Karpas-422 (cell line): Measurements from ENCODE around the gene GPI. TPM values are rescaled to one million over a fixed set of nuclear protein-coding genes. Genes with fewer than 3 reads are reported as not detected.

Source experiments
- DNase-seq: peaks from one replicate; pipeline ENCODE4 v3.0.0-alpha.2; 2015
- H2AFZ ChIP-seq: fragments of 200-600 bp; sonication (generic); 2 replicates; pipeline ENCODE4 v1.6.1; 2014; ENCODE audit warnings: antibody characterized with exemption, low read length, mixed read lengths
- H3K27ac ChIP-seq: fragments of 200-600 bp; sonication (generic); 2 replicates; pipeline ENCODE4 v1.5.1; 2014; ENCODE audit warnings: mild to moderate bottlenecking, low read length, moderate library complexity
- H3K27me3 ChIP-seq: fragments of 200-600 bp; sonication (generic); 2 replicates; pipeline ENCODE4 v1.6.1; 2014; ENCODE audit warnings: low read length, mixed read lengths
- H3K36me3 ChIP-seq: fragments of 200-600 bp; sonication (generic); 2 replicates; pipeline ENCODE4 v1.6.1; 2014; ENCODE audit warnings: low read length, mixed read lengths; ENCODE audit not compliant: insufficient read depth
- H3K4me1 ChIP-seq: fragments of 200-600 bp; sonication (generic); 2 replicates; pipeline ENCODE4 v1.6.1; 2014; ENCODE audit warnings: mild to moderate bottlenecking, low read length, mixed read lengths
- H3K4me2 ChIP-seq: fragments of 200-600 bp; sonication (generic); 2 replicates; pipeline ENCODE4 v1.6.1; 2014; ENCODE audit warnings: low read length, low read depth, mild to moderate bottlenecking; ENCODE audit not compliant: poor library complexity, severe bottlenecking
- H3K4me3 ChIP-seq: fragments of 200-600 bp; sonication (generic); 2 replicates; pipeline ENCODE4 v1.5.1; 2014; ENCODE audit warnings: mild to moderate bottlenecking, antibody characterized with exemption, low read length, mixed read lengths
- H3K79me2 ChIP-seq: fragments of 200-600 bp; sonication (generic); 2 replicates; pipeline ENCODE4 v1.6.1; 2014; ENCODE audit warnings: mild to moderate bottlenecking, low read length, mixed read lengths
- H3K9ac ChIP-seq: fragments of 200-600 bp; sonication (generic); 2 replicates; pipeline ENCODE4 v1.6.0; 2014; ENCODE audit warnings: low read length
- H3K9me2 ChIP-seq: fragments of 200-600 bp; sonication (generic), shearing (Covaris generic); replicated peaks from 2 replicates; pipeline ENCODE4 v1.6.0; 2014; ENCODE audit warnings: mild to moderate bottlenecking, low read length, moderate library complexity; ENCODE audit not compliant: insufficient read depth
- H3K9me3 ChIP-seq: fragments of 300-700, 200-600 bp; sonication (generic); 2 replicates; pipeline ENCODE4 v1.6.1; 2014; ENCODE audit warnings: low read length, mixed read lengths
- H4K20me1 ChIP-seq: fragments of 200-600 bp; sonication (generic); 2 replicates; pipeline ENCODE4 v1.6.1; 2014; ENCODE audit warnings: mild to moderate bottlenecking, antibody characterized with exemption, low read length, low read depth; ENCODE audit not compliant: insufficient read depth
- total RNA-seq: library from RNA; depleted of rRNA; stranded (reverse); fragments of >200 nt; shearing (Covaris generic); gene quantifications from 2 replicates; pipeline ENCODE4 v1.2.3, GENCODE V29; 2014; ENCODE audit warnings: low replicate concordance

GPI gene
- total RNA-seq, 1 experiment from 2014 or later, result 219 TPM

DNA sequence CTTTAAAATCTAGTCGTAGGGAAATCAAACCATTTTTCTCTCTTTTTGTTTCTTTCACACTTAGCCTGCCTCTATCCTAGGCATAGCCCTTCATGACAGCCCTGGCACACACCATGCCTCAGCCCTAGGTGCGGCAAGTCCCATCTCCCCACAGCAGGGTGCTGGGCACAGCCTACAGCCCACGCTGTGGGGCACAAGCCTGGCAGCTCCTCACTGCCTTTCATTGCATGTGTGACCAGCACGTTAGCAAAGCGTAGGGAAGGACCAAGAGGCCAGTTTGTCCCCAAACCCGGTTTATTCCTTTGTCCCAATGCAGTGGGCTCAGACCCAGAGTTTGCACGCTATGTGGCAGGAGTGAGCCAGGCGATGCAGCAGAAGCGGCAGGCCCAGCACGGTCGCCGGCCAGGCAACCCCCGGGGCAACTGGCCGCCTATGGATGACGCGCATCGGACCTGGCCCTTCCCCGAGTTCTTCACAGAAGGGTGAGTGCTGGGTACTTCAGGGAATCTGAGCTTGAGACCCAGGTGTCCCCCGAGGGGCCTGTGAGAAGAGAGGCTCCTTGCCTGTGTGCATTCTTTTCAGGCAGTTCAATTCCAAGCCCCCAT, 17.3 kb upstream of the GPI start:
- no peak overlapping the region for H2AFZ ChIP-seq
- H3K4me3 ChIP-seq, result no peak overlapping the region
- H3K79me2 ChIP-seq, result peaks cover 6% of the 10 kb centered on the region; the same call in 1 of the 2 replicates
- H3K9me2 ChIP-seq, result no peaks in the 10 kb centered on the region
- H3K27ac ChIP-seq, result no peak overlapping the region
- H3K9ac ChIP-seq, result no peak overlapping the region
- no peak for DNase-seq
- no peak overlapping the region for H3K4me2 ChIP-seq
- no peaks in the 10 kb centered on the region for H3K9me3 ChIP-seq
- no peaks in the 10 kb centered on the region for H4K20me1 ChIP-seq
- H3K4me1 ChIP-seq, result peaks cover 10% of the 10 kb centered on the region
- H3K36me3 ChIP-seq, result peaks cover 4% of the 10 kb centered on the region; the same call in 1 of the 2 replicates
- H3K27me3 ChIP-seq, result no peaks in the 10 kb centered on the region

DNA sequence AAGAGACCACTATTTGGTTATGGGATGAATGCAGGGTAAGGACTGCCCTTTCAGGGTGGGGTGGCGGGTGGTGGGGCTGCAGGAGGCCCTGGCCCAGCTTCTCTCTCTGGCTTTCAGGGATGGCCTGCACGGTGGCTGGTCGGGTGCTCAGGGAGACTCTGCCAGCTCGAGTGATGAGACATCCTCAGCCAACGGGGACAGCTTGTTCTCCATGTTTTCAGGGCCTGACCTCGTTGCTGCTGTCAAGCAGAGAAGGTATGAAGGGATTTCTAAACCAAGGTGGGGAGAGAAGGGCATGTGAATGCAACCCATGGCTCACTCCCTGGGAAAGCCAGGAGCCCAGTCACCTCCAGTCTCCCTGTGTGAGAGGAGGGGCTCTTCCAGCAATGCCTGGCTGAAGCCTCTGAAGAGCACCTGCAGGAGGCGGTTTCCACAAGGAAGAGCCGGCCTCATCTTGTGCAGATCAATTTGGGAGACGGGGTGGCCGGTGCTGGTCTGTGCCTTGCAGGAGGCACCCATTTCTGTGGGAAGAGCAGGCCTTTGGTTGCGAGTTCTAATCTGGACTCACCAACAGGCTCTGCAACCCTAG, 16.0 kb upstream of the GPI start:
- Histone ChIP-seq H2AFZ (no peak overlapping the region), H3K79me2 (peaks cover 6% of the 10 kb centered on the region; the same call in 1 of the 2 replicates), H3K27ac (no peak overlapping the region), H3K9ac (no peak overlapping the region), H3K27me3 (no peaks in the 10 kb centered on the region), H4K20me1 (no peaks in the 10 kb centered on the region), H3K9me2 (no peaks in the 10 kb centered on the region), H3K4me3 (no peak overlapping the region), H3K9me3 (no peaks in the 10 kb centered on the region), H3K4me1 (peaks cover 10% of the 10 kb centered on the region), H3K4me2 (no peak overlapping the region), H3K36me3 (peaks cover 10% of the 10 kb centered on the region)
- no peak for DNase-seq

DNA sequence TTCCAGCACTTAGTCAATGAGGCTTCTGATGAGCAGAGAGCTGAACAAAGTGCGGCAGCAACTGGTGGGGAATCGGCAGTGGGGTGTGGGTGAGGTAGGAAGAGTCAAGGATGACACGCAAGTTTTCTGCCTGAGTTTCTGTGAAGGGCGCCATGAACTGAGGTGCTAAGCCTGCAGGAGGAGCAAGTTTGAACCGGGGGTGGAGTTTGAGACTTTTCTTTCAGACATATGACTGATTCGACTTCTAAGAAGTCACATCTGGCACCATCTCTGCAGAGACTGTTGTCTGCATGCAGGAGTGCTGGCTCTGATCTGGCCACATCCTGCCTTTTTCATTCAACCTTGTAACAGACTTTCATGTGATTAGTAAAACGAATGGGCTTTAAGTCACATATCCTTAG, 14.8 kb upstream of the GPI start:
- DNase-seq, result no peak
- Histone ChIP-seq H3K4me1 (peaks cover 10% of the 10 kb centered on the region), H3K36me3 (peaks cover 15% of the 10 kb centered on the region), H3K4me3 (no peak overlapping the region), H3K9ac (no peak overlapping the region), H4K20me1 (no peaks in the 10 kb centered on the region), H3K79me2 (peaks cover 5% of the 10 kb centered on the region; the same call in 1 of the 2 replicates), H3K27ac (no peak overlapping the region), H3K27me3 (no peaks in the 10 kb centered on the region), H3K9me2 (no peaks in the 10 kb centered on the region), H3K4me2 (no peak overlapping the region), H3K9me3 (no peaks in the 10 kb centered on the region), H2AFZ (no peak overlapping the region)

DNA sequence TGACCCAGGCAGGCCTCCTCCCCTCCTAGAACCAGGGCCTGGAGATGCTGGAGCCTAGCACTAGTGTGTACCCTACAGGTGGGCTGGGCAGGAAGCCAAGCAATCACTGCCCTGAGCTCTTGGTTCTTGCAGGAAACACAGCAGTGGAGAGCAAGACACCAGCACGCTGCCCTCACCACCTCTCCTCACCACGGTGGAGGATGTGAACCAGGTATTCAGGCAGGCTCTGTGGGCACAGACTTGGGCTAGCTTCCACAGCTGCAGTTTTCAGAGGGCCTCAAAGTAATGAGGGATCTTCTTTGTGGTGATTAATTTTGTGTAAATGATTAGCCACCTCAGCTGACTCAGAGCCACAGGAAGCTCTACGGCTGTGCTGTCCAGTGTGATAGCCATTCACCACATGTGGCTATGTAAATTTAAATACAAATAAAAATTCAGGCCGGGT, 13.6 kb upstream of the GPI start:
- Histone ChIP-seq H3K4me2 (no peak overlapping the region), H3K4me3 (no peak overlapping the region), H3K79me2 (no peaks in the 10 kb centered on the region; the same call in 1 of the 2 replicates), H3K27ac (no peak overlapping the region), H3K36me3 (peaks cover 16% of the 10 kb centered on the region), H3K9ac (no peak overlapping the region), H3K27me3 (no peaks in the 10 kb centered on the region), H2AFZ (no peak overlapping the region), H4K20me1 (no peaks in the 10 kb centered on the region), H3K9me2 (no peaks in the 10 kb centered on the region), H3K9me3 (no peaks in the 10 kb centered on the region), H3K4me1 (no peaks in the 10 kb centered on the region)
- DNase-seq, result no peak

DNA sequence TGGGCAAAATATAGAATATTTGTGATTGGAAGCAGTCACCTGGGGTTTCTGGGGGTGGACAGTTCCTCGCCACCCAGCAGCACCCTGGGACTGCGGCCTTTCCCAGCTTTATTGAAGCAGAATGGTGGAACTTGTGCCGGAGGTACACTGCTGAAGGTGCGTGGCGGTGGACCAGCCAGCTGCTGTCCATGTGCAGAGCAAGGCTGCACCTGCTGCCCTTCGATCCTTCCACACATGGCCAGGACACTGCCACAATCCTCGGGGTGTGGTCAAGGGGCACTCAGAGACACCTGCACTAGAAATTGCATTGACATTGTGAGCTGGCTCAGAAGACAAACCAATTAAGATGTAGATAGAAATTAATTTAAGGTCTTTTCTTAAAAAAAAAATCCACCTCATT, 11.4 kb upstream of the GPI start:
- no peaks in the 10 kb centered on the region for H3K27me3 ChIP-seq
- H3K4me3 ChIP-seq, result no peak overlapping the region
- H3K27ac ChIP-seq, result no peak overlapping the region
- DNase-seq, result no peak
- H4K20me1 ChIP-seq, result no peaks in the 10 kb centered on the region
- peaks cover 16% of the 10 kb centered on the region for H3K4me1 ChIP-seq
- no peak overlapping the region for H3K9ac ChIP-seq
- no peaks in the 10 kb centered on the region for H3K79me2 ChIP-seq
- no peak overlapping the region for H2AFZ ChIP-seq
- H3K36me3 ChIP-seq, result peaks cover 16% of the 10 kb centered on the region
- no peaks in the 10 kb centered on the region for H3K9me2 ChIP-seq
- no peaks in the 10 kb centered on the region for H3K9me3 ChIP-seq
- H3K4me2 ChIP-seq, result no peak overlapping the region

DNA sequence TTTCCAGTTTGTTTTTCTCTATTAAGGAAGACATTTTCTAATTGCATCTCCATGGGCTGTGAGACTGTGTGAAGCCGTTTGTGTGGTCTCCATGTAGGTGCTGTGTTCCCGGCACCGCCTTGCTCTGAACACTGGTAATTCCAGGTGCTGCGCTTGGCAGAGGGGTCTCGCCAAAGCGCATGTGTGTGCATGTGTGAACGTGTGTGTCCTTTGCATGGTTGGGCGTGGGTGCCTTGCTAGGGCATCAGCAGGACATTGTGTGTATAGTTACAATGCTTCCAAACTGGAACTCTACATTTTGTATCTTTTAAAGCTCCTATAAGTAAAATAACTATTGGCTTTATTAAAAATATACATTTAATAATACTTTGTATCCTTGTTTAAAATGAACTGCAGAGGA, 9.8 kb upstream of the GPI start:
- Histone ChIP-seq H3K4me3 (no peak overlapping the region), H3K4me1 (peaks cover 31% of the 10 kb centered on the region), H4K20me1 (no peaks in the 10 kb centered on the region), H2AFZ (no peak overlapping the region), H3K9me2 (no peaks in the 10 kb centered on the region), H3K9ac (no peak overlapping the region), H3K27me3 (no peaks in the 10 kb centered on the region), H3K27ac (no peak overlapping the region), H3K79me2 (no peaks in the 10 kb centered on the region), H3K9me3 (no peaks in the 10 kb centered on the region), H3K36me3 (peaks cover 16% of the 10 kb centered on the region), H3K4me2 (no peak overlapping the region)
- DNase-seq, result no peak

DNA sequence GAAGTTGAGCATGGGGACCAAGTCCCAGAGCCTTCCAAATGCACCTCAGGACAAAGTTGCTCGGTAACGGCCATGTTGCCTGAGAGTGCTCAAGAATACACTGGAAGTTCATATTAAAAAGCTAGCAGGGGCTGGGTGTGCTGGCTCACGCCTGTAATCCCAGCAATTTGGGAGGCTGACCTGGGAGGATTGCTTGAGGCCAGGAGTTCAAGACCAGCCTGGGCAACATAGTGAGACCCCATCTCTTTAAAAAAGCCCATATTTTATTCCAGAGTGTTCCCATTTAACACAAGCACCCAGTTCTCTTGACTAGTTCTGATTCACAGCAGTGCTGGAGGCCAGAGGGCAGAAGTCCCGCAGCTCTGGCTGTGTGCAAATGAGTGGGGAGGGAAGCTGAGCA, 8.1 kb upstream of the GPI start:
- H4K20me1 ChIP-seq, result no peaks in the 10 kb centered on the region
- H3K36me3 ChIP-seq, result peaks cover 14% of the 10 kb centered on the region
- H3K27ac ChIP-seq, result 0 out of 2 replicates have a peak overlapping the region, but pooled peaks have one; percentile 34
- H3K9ac ChIP-seq, result no peak overlapping the region
- H3K4me3 ChIP-seq, result no peak overlapping the region
- no peaks in the 10 kb centered on the region for H3K27me3 ChIP-seq
- no peaks in the 10 kb centered on the region for H3K9me3 ChIP-seq
- H2AFZ ChIP-seq, result no peak overlapping the region
- H3K9me2 ChIP-seq, result no peaks in the 10 kb centered on the region
- no peaks in the 10 kb centered on the region for H3K79me2 ChIP-seq
- DNase-seq, result no peak
- H3K4me2 ChIP-seq, result no peak overlapping the region
- H3K4me1 ChIP-seq, result peaks cover 31% of the 10 kb centered on the region

DNA sequence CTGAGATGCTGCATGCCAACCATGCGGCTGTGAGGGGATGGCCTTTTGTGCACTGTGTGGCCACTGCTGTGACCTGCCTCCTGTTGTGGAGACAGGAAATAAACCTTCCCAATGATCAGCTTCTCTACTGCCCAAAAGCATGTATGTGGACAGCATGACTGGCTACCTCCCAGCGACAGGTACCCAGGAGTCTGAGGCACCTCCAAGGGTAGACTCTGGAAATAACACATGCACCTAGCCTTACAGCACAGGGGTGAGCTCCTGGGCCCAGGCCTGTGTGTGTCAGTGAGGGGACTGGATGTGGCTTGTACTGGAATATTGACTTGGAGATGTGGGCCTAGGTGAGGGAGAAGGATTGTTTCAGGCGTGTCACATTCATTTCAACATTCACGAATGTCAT, 7.6 kb upstream of the GPI start:
- Histone ChIP-seq H3K9ac (peak overlapping the region; percentile 46), H3K27ac (0 out of 2 replicates have a peak overlapping the region, but pooled peaks have one; percentile 34), H2AFZ (no peak overlapping the region), H3K27me3 (no peaks in the 10 kb centered on the region), H3K9me3 (no peaks in the 10 kb centered on the region), H3K79me2 (no peaks in the 10 kb centered on the region), H3K4me1 (peaks cover 31% of the 10 kb centered on the region), H3K4me2 (no peak overlapping the region), H4K20me1 (no peaks in the 10 kb centered on the region), H3K9me2 (no peaks in the 10 kb centered on the region), H3K4me3 (no peak overlapping the region), H3K36me3 (peaks cover 14% of the 10 kb centered on the region)
- no peak for DNase-seq
